Duodenal mucosa (tissue), 2 donors: ENCODE results near the gene CD58.
"Not testable (repeated sequence)": the region's sequence is repeated elsewhere in the genome, so short reads cannot be mapped to it uniquely, and the experiment has no call there.

Source experiments
- H3K27ac ChIP-seq: one replicate; pipeline ENCODE4 v1.7.0; 2013; ENCODE audit warnings: low read depth, low read length
- H3K27me3 ChIP-seq, 2 donors: one replicate each; pipeline ENCODE4 v1.7.0; 2013; ENCODE audit warnings: low read length in 2 of 2, control low read depth in 1 of 2; ENCODE audit not compliant: insufficient read depth in 2 of 2, control insufficient read depth in 1 of 2
- H3K36me3 ChIP-seq, 2 donors: one replicate each; pipeline ENCODE4 v1.7.0; 2013; ENCODE audit warnings: low read length in 2 of 2, control low read depth in 1 of 2; ENCODE audit not compliant: insufficient read depth in 2 of 2, control insufficient read depth in 1 of 2
- H3K4me1 ChIP-seq, 2 donors: one replicate each; pipeline ENCODE4 v1.7.0; 2013; ENCODE audit warnings: low read length in 2 of 2, control low read depth in 1 of 2; ENCODE audit not compliant: insufficient read depth in 2 of 2, control insufficient read depth in 1 of 2
- H3K4me3 ChIP-seq, 2 donors: one replicate each; pipeline ENCODE4 v1.7.0; 2013; ENCODE audit warnings: low read length in 2 of 2, low read depth in 1 of 2
- H3K9ac ChIP-seq, 2 donors: one replicate each; pipeline ENCODE4 v1.7.0; 2013; ENCODE audit warnings: low read length in 2 of 2, low read depth in 1 of 2
- H3K9me3 ChIP-seq, 2 donors: one replicate each; pipeline ENCODE4 v1.7.0; 2013; ENCODE audit warnings: low read length in 2 of 2, control low read depth in 1 of 2; ENCODE audit not compliant: control insufficient read depth in 1 of 2

Gene CD58

DNA sequence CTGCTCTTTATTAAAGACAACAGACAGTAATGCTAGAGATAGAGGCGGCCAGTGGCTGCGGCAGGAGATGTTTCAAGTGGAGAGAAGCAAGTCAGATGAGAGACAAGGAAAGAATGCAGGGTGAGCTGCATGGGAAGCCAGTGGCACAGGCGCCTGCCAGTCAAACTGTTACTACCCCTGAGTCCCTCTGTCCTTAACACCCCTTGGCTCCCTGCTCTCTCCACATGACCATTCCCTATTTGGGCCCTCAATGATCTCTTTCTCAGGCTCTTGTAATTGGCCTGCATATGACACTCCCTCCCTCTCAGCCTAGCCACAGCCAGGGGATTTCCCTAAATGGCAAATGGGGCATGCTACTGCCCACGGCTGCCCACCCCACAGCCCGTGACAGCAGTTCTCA lies 22.6 kb upstream of the CD58 start:
- H3K27ac ChIP-seq, H3K36me3 ChIP-seq, H3K27me3 ChIP-seq, H3K9ac ChIP-seq, H3K4me3 ChIP-seq, H3K9me3 ChIP-seq: not testable (repeated sequence)
- H3K4me1 ChIP-seq = peaks cover 10 to 32% of the 10 kb centered on the region in 2 donors

DNA sequence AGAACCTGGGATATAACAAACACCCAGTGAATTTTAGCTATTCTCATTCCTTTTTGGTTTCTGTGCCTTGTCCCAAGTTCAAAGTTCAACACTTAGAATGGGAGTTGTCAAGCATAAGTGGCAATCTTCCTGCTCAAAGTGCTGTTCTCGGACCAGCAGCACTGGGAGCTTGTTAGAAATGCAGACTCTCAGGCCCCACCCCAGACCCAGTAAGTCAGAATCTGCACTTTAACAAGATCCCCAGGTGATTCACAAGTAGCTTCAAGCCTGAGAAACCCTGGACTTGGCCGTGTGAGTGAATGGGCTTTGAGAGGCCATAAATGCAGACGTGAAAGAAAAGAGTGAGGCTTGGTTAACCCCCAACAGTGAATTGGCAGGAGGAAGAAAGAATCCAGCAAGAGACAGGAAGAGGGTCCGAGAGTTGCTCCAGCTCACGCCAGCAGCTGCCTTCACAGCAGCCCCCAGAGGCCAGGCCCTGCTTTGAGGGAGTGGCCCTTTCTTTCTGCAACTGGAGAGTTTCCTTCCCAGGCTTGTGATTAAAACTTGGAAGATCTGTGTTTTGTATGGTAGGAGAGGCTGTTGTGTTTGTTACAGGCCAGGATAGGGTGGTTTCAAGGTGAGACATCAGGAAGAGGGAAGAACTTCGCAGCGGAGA lies 21.3 kb upstream of the CD58 start:
- peaks cover 10 to 22% of the 10 kb centered on the region in 2 donors for H3K4me1 ChIP-seq
- H3K9ac ChIP-seq, H3K36me3 ChIP-seq, H3K4me3 ChIP-seq, H3K9me3 ChIP-seq, H3K27ac ChIP-seq, H3K27me3 ChIP-seq: not testable (repeated sequence)

DNA sequence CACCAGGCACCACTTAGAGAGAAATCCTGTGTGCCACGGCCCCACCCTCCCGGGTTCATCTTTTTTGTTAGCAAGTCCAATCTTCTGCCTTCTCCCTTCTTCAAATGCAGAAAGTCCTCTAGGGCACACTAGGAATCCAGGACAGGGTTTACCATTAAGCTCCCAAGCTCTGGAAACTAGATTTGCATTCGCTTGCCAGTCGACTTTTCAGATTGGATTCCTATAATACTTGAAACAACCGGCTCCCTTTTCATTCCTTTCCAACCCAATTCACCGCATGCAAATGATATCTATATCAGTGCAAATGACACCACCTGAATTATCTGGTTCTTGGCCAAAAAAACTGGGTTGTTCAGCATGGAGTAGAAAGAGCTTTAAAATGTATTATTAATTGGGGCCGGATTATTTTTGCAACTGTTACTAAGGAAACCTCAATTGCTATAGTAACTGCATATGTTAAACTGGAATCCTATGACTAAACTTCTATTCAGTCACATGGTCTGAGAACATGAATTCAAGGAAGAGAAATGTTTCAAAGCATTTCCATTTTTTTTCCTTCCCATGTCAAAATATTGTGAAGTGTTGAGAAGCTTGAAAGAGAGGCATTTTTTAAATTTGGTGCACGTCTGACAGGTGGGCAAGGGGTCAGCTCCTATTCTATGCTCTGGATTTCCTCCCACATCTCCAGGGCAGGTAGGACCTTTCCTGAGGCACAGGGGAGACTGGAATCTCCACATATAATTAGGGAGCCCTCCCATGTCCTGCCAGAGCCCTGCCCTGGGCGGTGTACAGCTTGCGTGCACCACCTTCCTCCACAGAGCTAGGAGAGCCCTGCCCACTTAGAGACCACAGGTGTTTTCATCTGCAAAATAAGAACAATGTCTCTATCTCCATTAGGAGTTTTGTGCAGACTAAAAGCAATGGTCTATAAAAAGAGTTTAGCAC lies 20.5 kb upstream of the CD58 start:
- H3K36me3 ChIP-seq, H3K9ac ChIP-seq, H3K9me3 ChIP-seq, H3K27me3 ChIP-seq, H3K27ac ChIP-seq, H3K4me3 ChIP-seq: not testable (repeated sequence)
- H3K4me1 ChIP-seq = peaks cover 10 to 22% of the 10 kb centered on the region in 2 donors

DNA sequence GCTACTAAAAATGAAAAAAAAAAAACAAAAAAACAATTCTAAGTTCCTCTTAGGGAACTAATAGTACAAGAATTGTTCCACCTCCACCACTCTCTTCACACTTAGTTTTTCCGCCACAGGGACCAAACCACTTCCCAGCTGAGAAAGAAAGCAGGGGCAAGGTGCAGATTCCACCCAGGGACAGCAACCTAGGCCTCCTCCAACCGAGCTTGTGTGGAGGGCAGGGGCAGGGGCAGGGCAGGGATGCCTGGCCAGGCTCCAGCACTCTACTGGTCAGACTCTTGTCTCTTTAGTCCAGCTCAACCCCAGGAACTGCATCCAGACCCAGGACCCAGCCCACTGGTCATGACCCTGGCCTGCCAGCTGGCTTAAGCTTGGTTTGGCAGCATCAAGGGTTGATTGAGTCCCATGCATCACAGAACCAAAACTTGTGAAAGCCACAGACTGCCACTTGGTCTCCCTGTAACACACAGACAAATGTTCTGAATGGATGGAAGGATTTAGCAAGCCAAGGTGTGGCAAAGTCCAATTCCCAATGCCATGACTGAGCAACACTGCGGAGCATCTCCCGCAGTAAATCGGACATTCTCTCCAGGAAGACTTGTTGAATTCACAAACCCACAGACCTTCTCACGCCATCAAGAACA lies 19.7 kb upstream of the CD58 start:
- not testable (repeated sequence) for H3K9ac ChIP-seq, H3K36me3 ChIP-seq, H3K27ac ChIP-seq, H3K27me3 ChIP-seq, H3K9me3 ChIP-seq, H3K4me3 ChIP-seq
- H3K4me1 ChIP-seq = peaks cover 5 to 17% of the 10 kb centered on the region in 2 donors

DNA sequence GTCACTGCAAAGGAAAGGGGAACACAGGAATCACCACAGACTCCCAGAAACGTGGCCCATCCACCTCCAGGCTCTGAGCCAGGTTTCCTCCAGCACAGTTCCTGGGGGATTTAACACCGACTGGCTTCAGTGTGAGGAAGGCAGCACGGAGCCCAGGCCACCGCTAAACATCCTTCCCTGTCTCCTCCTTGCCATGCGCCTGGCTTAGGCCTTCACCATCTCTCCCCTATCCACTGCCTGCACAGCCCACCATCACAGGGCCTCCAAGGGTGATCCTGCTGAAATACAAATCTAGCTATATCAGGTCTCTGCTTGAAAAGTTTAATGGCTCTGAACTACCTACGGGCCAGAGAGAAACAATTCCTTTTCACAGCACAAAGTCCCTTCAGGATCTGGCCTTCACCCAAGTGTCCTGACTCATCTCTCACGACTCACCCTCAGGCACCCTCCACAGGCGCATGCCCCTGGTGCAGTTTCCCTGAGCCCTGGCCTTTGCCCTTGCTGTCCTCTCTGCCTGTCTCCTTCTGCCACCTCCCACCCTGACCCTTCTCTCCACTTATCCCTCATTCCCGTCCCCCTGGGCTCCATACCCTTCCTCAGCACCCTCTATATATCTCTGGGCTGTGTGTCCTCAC lies 18.4 kb upstream of the CD58 start:
- not testable (repeated sequence) for H3K27ac ChIP-seq, H3K27me3 ChIP-seq, H3K4me3 ChIP-seq, H3K9ac ChIP-seq, H3K9me3 ChIP-seq, H3K36me3 ChIP-seq
- H3K4me1 ChIP-seq = peaks cover 5 to 12% of the 10 kb centered on the region in 2 donors

DNA sequence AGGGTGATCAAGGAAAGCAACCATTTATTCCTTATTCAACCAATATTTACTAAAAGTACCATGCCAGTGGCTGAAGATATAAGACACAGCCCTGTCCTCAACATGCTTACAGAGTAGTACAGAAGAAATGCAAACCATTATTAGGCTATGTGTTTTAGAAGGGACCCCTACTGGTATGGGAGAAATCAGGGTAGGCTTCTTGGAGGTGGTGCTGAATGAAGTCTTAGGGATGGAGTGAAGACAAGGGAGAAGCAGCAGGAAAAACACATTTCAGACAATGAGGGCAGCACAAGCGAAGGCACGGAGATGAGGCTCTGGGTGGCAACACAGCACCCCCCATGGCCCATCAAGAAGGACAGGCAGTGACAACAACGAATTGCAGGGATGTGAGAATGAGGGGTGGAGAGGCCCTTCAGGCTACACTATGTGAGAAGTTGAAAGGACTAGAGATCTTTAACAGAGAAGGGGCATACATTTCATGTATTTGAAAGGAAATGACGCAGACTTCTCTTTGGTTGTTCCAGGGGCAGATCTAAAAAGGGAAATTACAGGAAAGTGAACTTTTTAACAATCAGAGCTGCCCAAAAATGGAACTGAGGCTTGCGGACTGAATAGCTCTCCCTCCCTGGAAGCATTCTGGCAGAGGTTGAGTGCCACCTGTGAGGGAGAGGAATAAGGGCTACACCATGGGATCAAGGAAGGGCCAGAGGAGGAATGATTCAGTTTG lies 16.8 kb upstream of the CD58 start:
- H3K4me1 ChIP-seq = peaks cover 5 to 8% of the 10 kb centered on the region in 2 donors
- no peak overlapping the region for H3K27ac ChIP-seq
- H3K9me3 ChIP-seq = no peaks in the 10 kb centered on the region
- H3K36me3 ChIP-seq = peaks cover 0 to 8% of the 10 kb centered on the region in 2 donors
- no peak overlapping the region for H3K9ac ChIP-seq
- no peaks in the 10 kb centered on the region for H3K27me3 ChIP-seq
- no peak overlapping the region for H3K4me3 ChIP-seq

DNA sequence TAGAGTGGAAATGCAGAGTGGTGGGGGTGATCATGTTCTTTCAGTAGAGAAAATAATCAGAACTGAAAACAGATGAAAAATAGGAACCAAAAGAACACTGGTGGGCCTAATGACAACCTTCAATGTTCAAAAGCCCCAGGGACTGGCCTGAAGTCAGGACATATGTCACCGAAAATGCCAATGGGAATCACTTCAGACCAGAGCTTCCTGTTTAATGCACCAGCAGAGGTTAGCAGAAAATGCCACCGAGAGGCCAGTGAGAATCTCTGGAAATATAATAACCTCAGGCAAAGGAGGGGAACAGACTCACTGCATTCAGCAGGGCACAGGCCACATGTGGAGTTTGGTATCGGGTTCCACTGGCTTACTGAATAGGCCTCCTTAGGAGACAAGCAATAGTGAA lies 15.9 kb upstream of the CD58 start:
- no peak overlapping the region for H3K4me3 ChIP-seq
- H3K9me3 ChIP-seq = no peaks in the 10 kb centered on the region
- no peak overlapping the region for H3K9ac ChIP-seq
- H3K27me3 ChIP-seq = no peaks in the 10 kb centered on the region
- peaks cover 5 to 8% of the 10 kb centered on the region in 2 donors for H3K4me1 ChIP-seq
- H3K36me3 ChIP-seq = peaks cover 0 to 8% of the 10 kb centered on the region in 2 donors
- no peak overlapping the region for H3K27ac ChIP-seq

DNA sequence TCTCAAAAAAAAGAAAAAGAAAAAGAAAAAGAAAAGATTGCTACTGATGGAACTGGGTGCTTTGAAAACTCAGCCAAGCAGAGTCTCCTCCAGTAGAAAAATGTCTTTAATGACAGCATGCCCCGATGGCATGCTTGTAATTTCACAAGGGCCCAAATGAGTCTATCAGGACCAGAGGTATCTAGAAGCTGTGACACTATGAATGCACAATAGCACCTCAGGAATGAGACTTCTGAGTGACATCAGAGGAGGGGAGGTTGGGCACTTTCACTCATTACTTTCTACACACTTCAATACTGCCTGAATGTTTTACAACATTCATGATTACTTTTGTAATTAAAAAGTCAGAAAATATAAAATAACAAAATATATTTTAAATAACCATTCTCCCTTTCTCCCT lies 15.1 kb upstream of the CD58 start:
- H3K27ac ChIP-seq = no peak overlapping the region
- H3K4me1 ChIP-seq = peaks cover 5 to 8% of the 10 kb centered on the region in 2 donors
- H3K9me3 ChIP-seq = no peaks in the 10 kb centered on the region
- peaks cover 0 to 8% of the 10 kb centered on the region in 2 donors for H3K36me3 ChIP-seq
- H3K9ac ChIP-seq = no peak overlapping the region
- no peaks in the 10 kb centered on the region for H3K27me3 ChIP-seq
- no peak overlapping the region for H3K4me3 ChIP-seq

DNA sequence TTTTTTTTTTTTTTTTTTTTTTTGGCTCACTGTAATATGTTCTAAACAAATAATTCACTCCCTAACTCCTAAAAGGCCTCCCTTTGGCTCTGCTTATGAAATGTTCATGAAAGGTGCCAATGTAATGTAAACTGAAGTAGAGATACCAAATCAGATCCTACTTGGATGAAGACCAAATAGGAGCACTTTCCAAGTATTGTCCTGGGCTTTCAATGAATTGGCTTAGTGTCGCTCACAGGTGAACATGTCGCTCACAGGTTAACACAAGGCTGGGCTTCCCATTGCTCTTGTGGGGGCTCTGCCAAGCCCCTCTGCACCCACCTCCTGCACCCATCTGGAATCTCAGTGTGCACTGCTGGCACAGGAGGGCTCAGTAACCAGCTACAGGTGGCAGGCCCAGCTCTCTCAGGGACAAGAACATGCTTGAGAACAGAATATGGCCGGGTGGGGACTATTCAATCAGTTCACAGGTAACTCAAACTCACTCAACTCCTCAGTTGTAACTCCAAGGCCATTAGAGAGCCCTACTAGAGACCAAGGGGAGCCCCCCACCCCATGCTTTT lies 10.6 kb upstream of the CD58 start:
- Histone ChIP-seq H3K36me3 (peaks cover 0 to 12% of the 10 kb centered on the region in 2 donors), H3K9me3 (no peaks in the 10 kb centered on the region), H3K9ac (no peak overlapping the region), H3K27ac (no peak overlapping the region), H3K4me3 (no peak overlapping the region), H3K4me1 (no peaks in the 10 kb centered on the region), H3K27me3 (no peaks in the 10 kb centered on the region)
